NB4 (cell line): ENCODE results near the gene HS3ST2.

ENCODE experiments used
- CTCF ChIP-seq: IDR thresholded peaks from one replicate; pipeline ENCODE4 v1.5.1; 2012; ENCODE audit warnings: low read depth, low read length
- POLR2A ChIP-seq: IDR thresholded peaks from 2 replicates; pipeline ENCODE4 v1.6.1; 2011; ENCODE audit warnings: mild to moderate bottlenecking; ENCODE audit not compliant: insufficient read length; ENCODE audit errors: extremely low read depth

- TF ChIP-seq CTCF: no peak
- no peak for TF ChIP-seq POLR2A
Observed at GRCh38 chr16:22857296-22858025, 43.5 kb downstream of the HS3ST2 start.
